K562 (cell line): ENCODE results near the gene XKR3. TPM values are rescaled to one million over a fixed set of nuclear protein-coding genes. Genes with fewer than 3 reads are reported as not detected.
A peak's percentile ranks its signal among the peaks of the same experiment; 100 is the strongest.

Experiments
- ADNP ChIP-seq: fragments of 200-800 bp; sonication (Bioruptor generic); IDR thresholded peaks from 2 replicates; pipeline ENCODE4 v1.6.1; 2016; ENCODE audit warnings: missing genetic modification characterization, missing compliant biosample characterization
- CEBPB ChIP-seq: fragments of 450-650 bp; IDR thresholded peaks from 2 replicates; pipeline ENCODE4 v1.6.1; 2016; ENCODE audit warnings: missing genetic modification characterization, missing compliant biosample characterization
- COPS2 ChIP-seq: fragments of 450-650 bp; conservative IDR thresholded peaks from 2 replicates; pipeline ENCODE4 v1.6.1; 2016; ENCODE audit warnings: mild to moderate bottlenecking, moderate library complexity
- EP400 ChIP-seq: fragments of 450-650 bp; IDR thresholded peaks from 2 replicates; pipeline ENCODE4 v1.6.1; 2017; ENCODE audit warnings: antibody characterized with exemption, mild to moderate bottlenecking, moderate library complexity
- ETV1 ChIP-seq: fragments of 450-650 bp; conservative IDR thresholded peaks from 2 replicates; pipeline ENCODE4 v1.6.1; 2016; ENCODE audit warnings: missing genetic modification characterization, control low read depth, low read depth, missing compliant biosample characterization
- HDAC1 ChIP-seq, 2 experiments: fragments of 450-650 bp; IDR thresholded peaks; 2 replicates each; pipeline ENCODE4 v1.6.1; 2016 to 2017; ENCODE audit warnings: inconsistent platforms in 1 of 2, mild to moderate bottlenecking in 1 of 2, moderate library complexity in 1 of 2
- HLTF ChIP-seq: fragments of 450-650 bp; IDR thresholded peaks from 2 replicates; pipeline ENCODE4 v1.6.1; 2016
- JUND ChIP-seq, 2 experiments: IDR thresholded peaks; 2 replicates in 1 of 2; 3 replicates in 1 of 2; pipeline ENCODE4 v1.6.1; 2011; ENCODE audit warnings: borderline replicate concordance in 2 of 2, low read depth in 2 of 2, low read length in 2 of 2, improper control_type of control experiment in 1 of 2, missing biosample characterization in 1 of 2, missing genetic modification characterization in 1 of 2, missing genetic modification reagents in 1 of 2
- KDM1A ChIP-seq, 2 experiments: fragments of 450-650 bp; IDR thresholded peaks; 2 replicates each; pipeline ENCODE4 v1.6.1; 2016; ENCODE audit warnings: mild to moderate bottlenecking in 2 of 2
- L3MBTL2 ChIP-seq: fragments of 450-650 bp; IDR thresholded peaks from 2 replicates; pipeline ENCODE4 v1.6.1; 2016; ENCODE audit warnings: mild to moderate bottlenecking, moderate library complexity
- MAFG ChIP-seq: fragments of 450-650 bp; conservative IDR thresholded peaks from 2 replicates; pipeline ENCODE4 v1.6.1; 2016; ENCODE audit warnings: missing genetic modification characterization, missing compliant biosample characterization
- SNIP1 ChIP-seq: fragments of 450-650 bp; IDR thresholded peaks from 2 replicates; pipeline ENCODE4 v1.7.1; 2017; ENCODE audit warnings: low read depth, mild to moderate bottlenecking
- TRIM24 ChIP-seq, 2 experiments: fragments of 450-650 bp; IDR thresholded peaks; 2 replicates each; pipeline ENCODE4 v1.6.1; 2016
- TSC22D4 ChIP-seq: fragments of 450-650 bp; IDR thresholded peaks from 2 replicates; pipeline ENCODE4 v1.6.1; 2016; ENCODE audit warnings: missing genetic modification characterization, missing biosample characterization, control low read depth
- U2AF2 ChIP-seq: fragments of 200-400 bp; formaldehyde crosslinking; optimal IDR thresholded peaks from 2 replicates; pipeline ENCODE3; 2017; ENCODE audit warnings: low read depth, mild to moderate bottlenecking, low read length
- ZNF316 ChIP-seq: fragments of 450-650 bp; IDR thresholded peaks from 2 replicates; pipeline ENCODE4 v1.6.1; 2016
- ZNF589 ChIP-seq: fragments of 200-800 bp; sonication (Bioruptor generic); IDR thresholded peaks from 2 replicates; pipeline ENCODE4 v1.6.1; 2016; ENCODE audit warnings: low read depth, missing genetic modification characterization, missing compliant biosample characterization
- polyA plus RNA-seq, 8 experiments: library from polyadenylated mRNA; depleted of rRNA in 4 of 8; stranded (reverse) in 5 of 8; unstranded in 3 of 8; fragments of >200 nt; fragmentation: Nextera tagmentation in 2 of 8; fragmentation: Illumina TruSeq in 1 of 8; extraction: Ambion mirVana in 2 of 8; extraction: Trizol in 1 of 8; gene quantifications; 2 replicates each; pipeline versions ENCODE4 v1.2.1 to v1.2.3, GENCODE V29; 2011 to 2014; ENCODE audit warnings: inconsistent platforms in 1 of 8, missing spikeins in 1 of 8
- total RNA-seq, 7 experiments: library from RNA; depleted of rRNA in 6 of 7; stranded (reverse); fragments of >200 nt in 6 of 7; fragmentation: Illumina TruSeq in 2 of 7; extraction: Trizol in 2 of 7; gene quantifications; 2 replicates each; pipeline versions ENCODE4 v1.2.1 to v1.2.3, GENCODE V29; 2011 to 2021; ENCODE audit warnings: low replicate concordance in 1 of 7
- TF ChIP-seq, protein P1 (sequence below), 2 experiments: fragments of 450-650 bp in 1 of 2; sonication (generic) in 1 of 2; formaldehyde crosslinking in 1 of 2; IDR thresholded peaks in 1 of 2; conservative IDR thresholded peaks in 1 of 2; 2 replicates each; pipeline versions ENCODE4 v1.6.1 to v1.8.1; 2016 to 2023; ENCODE audit warnings: mild to moderate bottlenecking in 2 of 2, moderate library complexity in 2 of 2, inconsistent platforms in 1 of 2, missing genetic modification reagents in 1 of 2
- TF ChIP-seq, protein P2 (sequence below): fragments of 450-650 bp; formaldehyde crosslinking; conservative IDR thresholded peaks from 2 replicates; pipeline ENCODE4 v1.4.0; 2022; ENCODE audit warnings: mild to moderate bottlenecking, missing genetic modification characterization
- TF ChIP-seq, protein P3 (sequence below): fragments of 450-650 bp; IDR thresholded peaks from 2 replicates; pipeline ENCODE4 v1.6.1; 2017; ENCODE audit warnings: mild to moderate bottlenecking, moderate library complexity
- TF ChIP-seq, protein P4 (sequence below): fragments of 450-650 bp; IDR thresholded peaks from 2 replicates; pipeline ENCODE4 v1.6.1; 2017; ENCODE audit warnings: antibody characterized with exemption, mild to moderate bottlenecking

XKR3 gene
- total and polyA plus RNA-seq, 9 of the 15 experiments (the other 6 are each of a cell fraction or from before 2014, with no cell fraction given): 3.5 to 11.5 (median 7.1) TPM

DNA sequence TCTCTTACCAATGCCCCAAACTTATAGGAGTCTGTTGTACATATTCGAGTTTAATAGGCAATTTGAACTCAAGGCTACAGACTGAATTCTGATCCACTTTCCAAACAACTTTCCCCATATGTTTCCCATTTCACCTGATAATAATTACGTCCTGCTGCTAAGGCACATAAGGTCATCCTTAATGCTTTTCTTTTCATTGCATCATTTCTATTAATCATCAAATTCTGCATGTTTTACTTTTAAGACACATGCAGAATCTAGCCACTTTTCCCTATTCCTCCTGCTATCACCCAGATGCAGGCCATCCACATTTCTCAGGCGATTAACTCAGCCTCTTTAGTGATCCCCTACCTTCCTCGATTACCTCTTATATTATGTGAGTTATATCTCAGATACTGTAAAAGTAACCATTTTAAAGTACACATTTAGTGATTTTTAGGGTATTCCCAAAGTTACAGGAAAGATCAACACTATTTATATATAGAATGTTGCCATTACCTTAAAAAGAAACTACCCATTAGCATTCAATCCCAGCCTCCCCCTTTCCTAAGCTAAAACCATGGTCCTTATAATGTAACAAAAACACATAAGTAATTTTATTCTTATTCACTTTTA lies 14.9 kb downstream of the XKR3 start (continued):
- TF ChIP-seq HLTF: no peak
- no peak for TF ChIP-seq SNIP1
- no peak for TF ChIP-seq ADNP (tag)
- peak; percentile 36; the same call in 1 of the 2 replicates for TF ChIP-seq ZNF316
- TF ChIP-seq, protein P1, sequence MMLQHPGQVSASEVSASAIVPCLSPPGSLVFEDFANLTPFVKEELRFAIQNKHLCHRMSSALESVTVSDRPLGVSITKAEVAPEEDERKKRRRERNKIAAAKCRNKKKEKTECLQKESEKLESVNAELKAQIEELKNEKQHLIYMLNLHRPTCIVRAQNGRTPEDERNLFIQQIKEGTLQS (IDR thresholded peaks at IDR 0.05): peak; percentile 94
- TF ChIP-seq, protein P1 (CRISPR knock-in tag; conservative IDR thresholded peaks at IDR 0.05): no peak
- TF ChIP-seq KDM1A (IDR thresholded peaks at IDR 0.05): 0 out of 4 replicates have a peak, but pooled peaks have one; percentile 5 to 13
- TF ChIP-seq CEBPB (tag): peak; percentile 72
- 0 out of 2 replicates have a peak, but pooled peaks have one; percentile 36 for TF ChIP-seq MAFG (tag)
- 0 out of 2 replicates have a peak, but pooled peaks have one; percentile 19 for TF ChIP-seq ZNF589 (CRISPR knock-in tag)
- TF ChIP-seq TRIM24 (IDR thresholded peaks at IDR 0.05): peak in 1 of 2 experiments; percentile 80; a peak in 3 of 4 replicates
- TF ChIP-seq EP400: peak; percentile 56
- TF ChIP-seq L3MBTL2: 0 out of 2 replicates have a peak, but pooled peaks have one; percentile 45
- TF ChIP-seq U2AF2: no peak
- TF ChIP-seq, protein P2, sequence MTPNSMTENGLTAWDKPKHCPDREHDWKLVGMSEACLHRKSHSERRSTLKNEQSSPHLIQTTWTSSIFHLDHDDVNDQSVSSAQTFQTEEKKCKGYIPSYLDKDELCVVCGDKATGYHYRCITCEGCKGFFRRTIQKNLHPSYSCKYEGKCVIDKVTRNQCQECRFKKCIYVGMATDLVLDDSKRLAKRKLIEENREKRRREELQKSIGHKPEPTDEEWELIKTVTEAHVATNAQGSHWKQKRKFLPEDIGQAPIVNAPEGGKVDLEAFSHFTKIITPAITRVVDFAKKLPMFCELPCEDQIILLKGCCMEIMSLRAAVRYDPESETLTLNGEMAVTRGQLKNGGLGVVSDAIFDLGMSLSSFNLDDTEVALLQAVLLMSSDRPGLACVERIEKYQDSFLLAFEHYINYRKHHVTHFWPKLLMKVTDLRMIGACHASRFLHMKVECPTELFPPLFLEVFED (CRISPR knock-in tag): no peak
- TF ChIP-seq, protein P3, sequence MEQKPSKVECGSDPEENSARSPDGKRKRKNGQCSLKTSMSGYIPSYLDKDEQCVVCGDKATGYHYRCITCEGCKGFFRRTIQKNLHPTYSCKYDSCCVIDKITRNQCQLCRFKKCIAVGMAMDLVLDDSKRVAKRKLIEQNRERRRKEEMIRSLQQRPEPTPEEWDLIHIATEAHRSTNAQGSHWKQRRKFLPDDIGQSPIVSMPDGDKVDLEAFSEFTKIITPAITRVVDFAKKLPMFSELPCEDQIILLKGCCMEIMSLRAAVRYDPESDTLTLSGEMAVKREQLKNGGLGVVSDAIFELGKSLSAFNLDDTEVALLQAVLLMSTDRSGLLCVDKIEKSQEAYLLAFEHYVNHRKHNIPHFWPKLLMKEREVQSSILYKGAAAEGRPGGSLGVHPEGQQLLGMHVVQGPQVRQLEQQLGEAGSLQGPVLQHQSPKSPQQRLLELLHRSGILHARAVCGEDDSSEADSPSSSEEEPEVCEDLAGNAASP: peak; percentile 56; the same call in 1 of the 2 replicates
- TF ChIP-seq JUND (IDR thresholded peaks at IDR 0.05; ENCODE audit: borderline replicate concordance, low read depth, low read length): peak; percentile 49; the same call in 1 of the 2 replicates
- TF ChIP-seq JUND (tag; IDR thresholded peaks at IDR 0.05; ENCODE audit: borderline replicate concordance, low read depth, low read length): no peak; the same call in 2 of the 3 replicates
- no peak for TF ChIP-seq COPS2
- TF ChIP-seq TSC22D4 (tag): no peak
- TF ChIP-seq, protein P4, sequence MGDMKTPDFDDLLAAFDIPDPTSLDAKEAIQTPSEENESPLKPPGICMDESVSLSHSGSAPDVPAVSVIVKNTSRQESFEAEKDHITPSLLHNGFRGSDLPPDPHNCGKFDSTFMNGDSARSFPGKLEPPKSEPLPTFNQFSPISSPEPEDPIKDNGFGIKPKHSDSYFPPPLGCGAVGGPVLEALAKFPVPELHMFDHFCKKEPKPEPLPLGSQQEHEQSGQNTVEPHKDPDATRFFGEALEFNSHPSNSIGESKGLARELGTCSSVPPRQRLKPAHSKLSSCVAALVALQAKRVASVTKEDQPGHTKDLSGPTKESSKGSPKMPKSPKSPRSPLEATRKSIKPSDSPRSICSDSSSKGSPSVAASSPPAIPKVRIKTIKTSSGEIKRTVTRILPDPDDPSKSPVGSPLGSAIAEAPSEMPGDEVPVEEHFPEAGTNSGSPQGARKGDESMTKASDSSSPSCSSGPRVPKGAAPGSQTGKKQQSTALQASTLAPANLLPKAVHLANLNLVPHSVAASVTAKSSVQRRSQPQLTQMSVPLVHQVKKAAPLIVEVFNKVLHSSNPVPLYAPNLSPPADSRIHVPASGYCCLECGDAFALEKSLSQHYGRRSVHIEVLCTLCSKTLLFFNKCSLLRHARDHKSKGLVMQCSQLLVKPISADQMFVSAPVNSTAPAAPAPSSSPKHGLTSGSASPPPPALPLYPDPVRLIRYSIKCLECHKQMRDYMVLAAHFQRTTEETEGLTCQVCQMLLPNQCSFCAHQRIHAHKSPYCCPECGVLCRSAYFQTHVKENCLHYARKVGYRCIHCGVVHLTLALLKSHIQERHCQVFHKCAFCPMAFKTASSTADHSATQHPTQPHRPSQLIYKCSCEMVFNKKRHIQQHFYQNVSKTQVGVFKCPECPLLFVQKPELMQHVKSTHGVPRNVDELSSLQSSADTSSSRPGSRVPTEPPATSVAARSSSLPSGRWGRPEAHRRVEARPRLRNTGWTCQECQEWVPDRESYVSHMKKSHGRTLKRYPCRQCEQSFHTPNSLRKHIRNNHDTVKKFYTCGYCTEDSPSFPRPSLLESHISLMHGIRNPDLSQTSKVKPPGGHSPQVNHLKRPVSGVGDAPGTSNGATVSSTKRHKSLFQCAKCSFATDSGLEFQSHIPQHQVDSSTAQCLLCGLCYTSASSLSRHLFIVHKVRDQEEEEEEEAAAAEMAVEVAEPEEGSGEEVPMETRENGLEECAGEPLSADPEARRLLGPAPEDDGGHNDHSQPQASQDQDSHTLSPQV: 0 out of 2 replicates have a peak, but pooled peaks have one; percentile 26
- peak; percentile 37 for TF ChIP-seq ETV1 (tag)
- no peak for TF ChIP-seq HDAC1 (IDR thresholded peaks at IDR 0.05)
